ENCODE measurements around the gene CDCA8.
"Not testable (repeated sequence)": the region's sequence is repeated elsewhere in the genome, so short reads cannot be mapped to it uniquely, and the experiment has no call there.

- not testable (repeated sequence) for TF ChIP-seq CEBPB (IDR thresholded peaks at IDR 0.05; ENCODE audit: low read depth, low read length); CTCF (IDR thresholded peaks at IDR 0.05; ENCODE audit: control extremely low read depth in 1 of 3, insufficient read depth in 1 of 3, low read depth in 1 of 3, low read length in 3 of 3); POLR2A (IDR thresholded peaks at IDR 0.05; ENCODE audit: control extremely low read depth in 1 of 2, low read depth in 2 of 2, low read length in 2 of 2)
Measured at GRCh38 chr1:37684182-37684581, 8.1 kb upstream of the CDCA8 start.

All from H1 (cell line).